HepG2 (cell line): ENCODE data around the gene NME8. TPM values are rescaled to one million over a fixed set of nuclear protein-coding genes. Genes with fewer than 3 reads are reported as not detected.

Experiments
- CENPX ChIP-seq: sonication (generic); formaldehyde crosslinking; IDR thresholded peaks from 2 replicates; pipeline ENCODE4 v1.9.0; 2021; ENCODE audit warnings: mild to moderate bottlenecking, missing genetic modification reagents, moderate library complexity
- DNMT1 ChIP-seq: sonication (generic); formaldehyde crosslinking; IDR thresholded peaks from 2 replicates; pipeline ENCODE4 v1.5.1; 2020; ENCODE audit warnings: mild to moderate bottlenecking, missing genetic modification reagents
- E2F1 ChIP-seq: sonication (generic); formaldehyde crosslinking; IDR thresholded peaks from 2 replicates; pipeline ENCODE4 v1.5.0; 2020; ENCODE audit warnings: missing genetic modification reagents
- ELF1 ChIP-seq: sonication (generic); formaldehyde crosslinking; IDR thresholded peaks from 2 replicates; pipeline ENCODE4 v1.4.0; 2020; ENCODE audit warnings: missing genetic modification reagents
- FOXP4 ChIP-seq: sonication (generic); formaldehyde crosslinking; IDR thresholded peaks from 2 replicates; pipeline ENCODE4 v1.4.0; 2020; ENCODE audit warnings: missing genetic modification reagents
- GRHL1 ChIP-seq: sonication (generic); formaldehyde crosslinking; conservative IDR thresholded peaks from 2 replicates; pipeline ENCODE4 v1.8.0; 2022; ENCODE audit warnings: missing genetic modification reagents
- KDM2A ChIP-seq: sonication (generic); formaldehyde crosslinking; IDR thresholded peaks from 2 replicates; pipeline ENCODE4 v1.4.0; 2020; ENCODE audit warnings: low read depth, missing genetic modification reagents, borderline replicate concordance
- NBN ChIP-seq: fragments of 450-650 bp; conservative IDR thresholded peaks from 2 replicates; pipeline ENCODE4 v1.6.1; 2017
- NFE2L2 ChIP-seq: fragments of 150-350 bp; IDR thresholded peaks from 2 replicates; pipeline ENCODE4 v1.6.1; 2014; ENCODE audit warnings: low read length
- NRL ChIP-seq: sonication (generic); formaldehyde crosslinking; IDR thresholded peaks from 2 replicates; pipeline ENCODE4 v1.5.0; 2020; ENCODE audit warnings: missing genetic modification reagents, mild to moderate bottlenecking, moderate library complexity, borderline replicate concordance
- PHF20 ChIP-seq: sonication (generic); formaldehyde crosslinking; IDR thresholded peaks from 2 replicates; pipeline ENCODE4 v1.5.0; 2020; ENCODE audit warnings: mild to moderate bottlenecking, missing genetic modification reagents
- PLSCR1 ChIP-seq: sonication (generic); formaldehyde crosslinking; IDR thresholded peaks from 2 replicates; pipeline ENCODE4 v1.5.0; 2020; ENCODE audit warnings: missing genetic modification reagents, mild to moderate bottlenecking, borderline replicate concordance
- SNRNP70 ChIP-seq: fragments of 200-400 bp; formaldehyde crosslinking; IDR thresholded peaks from 2 replicates; pipeline ENCODE4 v1.6.1; 2017; ENCODE audit warnings: mild to moderate bottlenecking, low read depth, low read length, moderate library complexity
- TOE1 ChIP-seq: sonication (generic); formaldehyde crosslinking; IDR thresholded peaks from 2 replicates; pipeline ENCODE4 v1.4.0; 2020; ENCODE audit warnings: mild to moderate bottlenecking, missing genetic modification reagents
- ZBTB38 ChIP-seq: sonication (generic); formaldehyde crosslinking; IDR thresholded peaks from 2 replicates; pipeline ENCODE4 v1.5.1; 2020; ENCODE audit warnings: mild to moderate bottlenecking, missing genetic modification reagents
- ZFP62 ChIP-seq: sonication (generic); formaldehyde crosslinking; IDR thresholded peaks from 2 replicates; pipeline ENCODE4 v1.4.0; 2020; ENCODE audit warnings: missing genetic modification reagents
- ZMYM2 ChIP-seq: sonication (generic); formaldehyde crosslinking; IDR thresholded peaks from 2 replicates; pipeline ENCODE4 v1.8.0; 2022; ENCODE audit warnings: mild to moderate bottlenecking, missing genetic modification reagents
- ZNF121 ChIP-seq: sonication (generic); formaldehyde crosslinking; IDR thresholded peaks from 2 replicates; pipeline ENCODE4 v1.5.0; 2020; ENCODE audit warnings: mild to moderate bottlenecking, missing genetic modification reagents
- ZNF224 ChIP-seq: sonication (generic); formaldehyde crosslinking; IDR thresholded peaks from 2 replicates; pipeline ENCODE4 v1.5.0; 2020; ENCODE audit warnings: mild to moderate bottlenecking, missing genetic modification reagents
- ZNF563 ChIP-seq: sonication (generic); formaldehyde crosslinking; IDR thresholded peaks from 2 replicates; pipeline ENCODE4 v1.8.0; 2022; ENCODE audit warnings: mild to moderate bottlenecking, moderate library complexity, missing genetic modification reagents
- ZNF709 ChIP-seq: sonication (generic); formaldehyde crosslinking; IDR thresholded peaks from 2 replicates; pipeline ENCODE4 v1.5.0; 2020; ENCODE audit warnings: mild to moderate bottlenecking, missing genetic modification reagents
- ZSCAN25 ChIP-seq: sonication (generic); formaldehyde crosslinking; IDR thresholded peaks from 2 replicates; pipeline ENCODE4 v1.8.0; 2022; ENCODE audit warnings: mild to moderate bottlenecking, missing genetic modification reagents
- ZSCAN30 ChIP-seq: sonication (generic); formaldehyde crosslinking; IDR thresholded peaks from 2 replicates; pipeline ENCODE4 v1.5.0; 2020; ENCODE audit warnings: mild to moderate bottlenecking, missing genetic modification reagents
- polyA plus RNA-seq, 8 experiments: library from polyadenylated mRNA; depleted of rRNA in 3 of 8; stranded (reverse) in 7 of 8; unstranded in 1 of 8; fragments of >200 nt; fragmentation: Illumina TruSeq in 4 of 8; extraction: Trizol in 4 of 8; gene quantifications; 2 replicates each; pipeline versions ENCODE4 v1.2.1 to v1.2.3, GENCODE V29; 2011 to 2016; ENCODE audit warnings: low read depth in 4 of 8, missing spikeins in 1 of 8, mixed read lengths in 1 of 8; ENCODE audit not compliant: insufficient read depth in 1 of 8
- total RNA-seq, 5 experiments: library from RNA; depleted of rRNA; stranded (reverse); fragments of >200 nt; fragmentation: Illumina TruSeq; extraction: Trizol; gene quantifications; 2 replicates each; pipeline ENCODE4 v1.2.3, GENCODE V29; 2016; ENCODE audit warnings: low read depth in 1 of 5

Gene NME8
- total and polyA plus RNA-seq, 2 of the 13 experiments (the other 11 are each of a cell fraction or from before 2014, with no cell fraction given) = not detected

- TF ChIP-seq ZSCAN25 (CRISPR knock-in tag) (no peak), PLSCR1 (CRISPR knock-in tag) (no peak), ZBTB38 (CRISPR knock-in tag) (no peak), ZMYM2 (CRISPR knock-in tag) (0 out of 2 replicates have a peak, but pooled peaks have one; percentile 6), PHF20 (CRISPR knock-in tag) (peak; percentile 37; the same call in 1 of the 2 replicates), ZNF224 (CRISPR knock-in tag) (no peak), TOE1 (CRISPR knock-in tag) (no peak), NRL (CRISPR knock-in tag) (peak; percentile 43; the same call in 1 of the 2 replicates), NBN (no peak), SNRNP70 (no peak), ELF1 (CRISPR knock-in tag) (no peak), ZNF121 (no peak), GRHL1 (no peak), CENPX (CRISPR knock-in tag) (no peak), FOXP4 (CRISPR knock-in tag) (peak; percentile 8; the same call in 1 of the 2 replicates), DNMT1 (no peak), NFE2L2 (no peak), ZNF563 (CRISPR knock-in tag) (peak; percentile 49; the same call in 1 of the 2 replicates), ZSCAN30 (CRISPR knock-in tag) (no peak), ZNF709 (CRISPR knock-in tag) (no peak), ZFP62 (CRISPR knock-in tag) (no peak), E2F1 (CRISPR knock-in tag) (peak; percentile 32; the same call in 1 of the 2 replicates), KDM2A (peak; percentile 65; the same call in 1 of the 2 replicates)
Measured at GRCh38 chr7:37916673-37917660, 68.6 kb downstream of the NME8 start, which contains the start of gene SFRP4 (continued).
